Astrocyte of the cerebellum (primary cell): ENCODE measurements around the gene MORN4.
"Not testable (repeated sequence)": the region's sequence is repeated elsewhere in the genome, so short reads cannot be mapped to it uniquely, and the experiment has no call there.

Experiments
- DNase-seq: peaks from one replicate; pipeline ENCODE4 v3.0.0-alpha.2; 2011; ENCODE audit warnings: low read depth
- H3K4me3 ChIP-seq: 2 replicates; pipeline ENCODE4 v1.5.1; 2011; ENCODE audit warnings: mild to moderate bottlenecking, low read depth, low read length, moderate library complexity
- in situ Hi-C: cut with HindIII; loops from 2 replicates; pipeline ENCODE4 v1.10.0; 2017; ENCODE audit warnings: low sequenced_read_pairs
- TF ChIP-seq, protein P1 (sequence below): IDR thresholded peaks from 2 replicates; pipeline ENCODE4 v1.5.1; 2012; ENCODE audit warnings: low read length, low read depth, moderate library complexity, mild to moderate bottlenecking; ENCODE audit errors: missing control alignments

MORN4 gene

DNA sequence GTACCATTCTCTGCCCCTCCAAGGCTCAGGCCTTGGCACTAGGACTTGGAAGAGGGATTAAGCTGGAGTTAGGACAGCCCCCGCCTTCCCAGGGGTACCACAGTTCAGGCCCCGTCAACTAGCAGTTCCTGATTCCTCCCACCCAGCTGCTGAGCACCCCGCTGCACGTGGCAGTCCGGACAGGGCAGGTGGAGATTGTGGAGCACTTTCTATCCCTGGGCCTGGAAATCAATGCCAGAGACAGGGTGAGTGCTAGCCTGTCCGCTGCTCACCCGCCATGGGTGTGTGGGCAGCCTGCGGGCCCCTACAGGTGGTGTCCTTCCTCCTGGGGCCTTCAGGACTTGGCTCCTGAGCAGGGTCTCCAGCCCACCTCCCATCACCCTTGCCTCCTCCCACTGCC lies 51.1 kb downstream of the MORN4 start:
- TF ChIP-seq, protein P1, sequence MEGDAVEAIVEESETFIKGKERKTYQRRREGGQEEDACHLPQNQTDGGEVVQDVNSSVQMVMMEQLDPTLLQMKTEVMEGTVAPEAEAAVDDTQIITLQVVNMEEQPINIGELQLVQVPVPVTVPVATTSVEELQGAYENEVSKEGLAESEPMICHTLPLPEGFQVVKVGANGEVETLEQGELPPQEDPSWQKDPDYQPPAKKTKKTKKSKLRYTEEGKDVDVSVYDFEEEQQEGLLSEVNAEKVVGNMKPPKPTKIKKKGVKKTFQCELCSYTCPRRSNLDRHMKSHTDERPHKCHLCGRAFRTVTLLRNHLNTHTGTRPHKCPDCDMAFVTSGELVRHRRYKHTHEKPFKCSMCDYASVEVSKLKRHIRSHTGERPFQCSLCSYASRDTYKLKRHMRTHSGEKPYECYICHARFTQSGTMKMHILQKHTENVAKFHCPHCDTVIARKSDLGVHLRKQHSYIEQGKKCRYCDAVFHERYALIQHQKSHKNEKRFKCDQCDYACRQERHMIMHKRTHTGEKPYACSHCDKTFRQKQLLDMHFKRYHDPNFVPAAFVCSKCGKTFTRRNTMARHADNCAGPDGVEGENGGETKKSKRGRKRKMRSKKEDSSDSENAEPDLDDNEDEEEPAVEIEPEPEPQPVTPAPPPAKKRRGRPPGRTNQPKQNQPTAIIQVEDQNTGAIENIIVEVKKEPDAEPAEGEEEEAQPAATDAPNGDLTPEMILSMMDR, result no peak
- in situ Hi-C loops, result no loop called here

DNA sequence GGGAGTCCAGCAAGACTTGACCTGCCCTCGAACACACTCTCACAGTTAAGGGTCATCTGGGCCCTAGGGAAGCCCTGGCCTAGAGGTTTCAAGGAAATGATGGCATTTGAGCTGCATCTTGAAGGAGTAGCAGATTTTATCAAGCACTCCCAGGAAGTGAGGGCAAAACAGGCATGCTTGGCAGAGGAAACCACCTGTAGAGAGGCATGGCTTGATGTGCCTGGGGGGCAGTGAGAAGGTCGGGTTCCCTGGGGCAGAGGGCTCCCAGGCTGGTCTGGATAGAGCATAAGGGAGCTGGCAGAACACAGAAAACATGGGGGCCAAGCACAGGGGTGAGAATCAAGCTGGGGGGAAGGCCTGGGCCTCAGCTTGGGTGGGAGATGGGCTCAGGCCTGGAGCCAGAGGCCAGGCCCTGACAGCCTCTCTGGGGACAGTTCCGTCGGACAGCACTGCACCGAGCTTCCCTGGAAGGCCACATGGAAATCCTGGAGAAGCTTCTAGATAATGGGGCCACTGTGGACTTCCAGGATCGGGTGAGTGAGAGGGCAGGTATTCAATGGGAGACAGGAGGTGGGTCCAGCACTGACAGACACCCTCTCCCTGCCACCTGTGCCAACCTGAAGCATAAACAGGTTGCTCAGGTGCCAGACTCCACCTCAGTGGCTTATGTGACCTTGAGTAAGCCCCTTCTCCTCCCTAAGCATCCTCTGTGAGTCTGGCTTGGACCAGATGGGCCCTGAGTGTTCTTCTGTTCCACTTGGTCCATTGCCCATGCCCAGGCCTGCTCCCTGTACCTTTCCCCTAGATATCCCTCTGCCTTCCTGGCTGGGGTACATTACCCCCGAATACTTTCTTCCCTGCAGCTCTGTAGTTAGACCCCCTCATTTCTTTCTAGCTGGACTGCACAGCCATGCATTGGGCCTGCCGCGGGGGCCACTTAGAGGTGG lies 52.6 kb downstream of the MORN4 start:
- TF ChIP-seq, protein P1, result no peak
- H3K4me3 ChIP-seq, result no peak overlapping the region
- in situ Hi-C loops, result no loop called here
- DNase-seq, result no peak

More for the DNA sequence above, 51.1 kb downstream of the MORN4 start:
- H3K4me3 ChIP-seq, result no peak overlapping the region
- DNase-seq, result no peak

GRCh38 chr10:97578171-97578844 lies 55.0 kb downstream of the MORN4 start:
- DNase-seq, result no peak
- in situ Hi-C loops, result no loop called here
- TF ChIP-seq, protein P1, result no peak
- H3K4me3 ChIP-seq, result no peak overlapping the region

GRCh38 chr10:97577701-97578100 lies 55.6 kb downstream of the MORN4 start:
- no peak overlapping the region for H3K4me3 ChIP-seq
- DNase-seq, result no peak
- in situ Hi-C loops, result no loop called here
- TF ChIP-seq, protein P1, result no peak

GRCh38 chr10:97576487-97576886 lies 56.8 kb downstream of the MORN4 start:
- H3K4me3 ChIP-seq, DNase-seq, in situ Hi-C loops: not testable (repeated sequence)

DNA sequence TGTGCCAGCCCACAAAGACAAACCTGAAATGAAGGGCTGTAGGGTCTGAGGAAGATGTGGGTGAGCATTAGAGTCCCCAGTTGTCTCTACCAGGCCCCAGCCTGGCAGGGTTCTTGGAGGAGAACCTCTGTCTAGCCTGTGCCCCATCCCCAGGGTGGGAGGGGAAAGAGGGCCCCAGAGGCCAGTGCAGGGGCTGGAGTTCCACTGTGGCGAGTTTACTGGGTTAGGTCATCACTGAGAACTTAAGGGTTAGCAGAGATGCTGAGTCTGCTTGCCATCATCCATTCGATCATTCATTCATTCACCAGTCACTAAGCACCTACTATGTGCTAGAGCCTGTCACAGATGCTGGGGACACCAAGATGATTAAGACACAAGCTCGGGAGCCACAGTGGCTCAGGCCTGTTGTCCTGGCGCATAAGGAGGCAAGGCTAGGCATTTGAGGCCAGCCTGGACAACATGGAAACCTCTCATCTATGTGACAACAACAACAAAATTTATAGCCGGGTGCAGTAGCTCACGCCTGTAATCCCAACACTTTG lies 58.1 kb downstream of the MORN4 start:
- TF ChIP-seq, protein P1, result no peak
- no peak for DNase-seq
- in situ Hi-C loops, result no loop called here
- no peak overlapping the region for H3K4me3 ChIP-seq
